Measurements from ENCODE around the gene TTC16.
A peak's percentile ranks its signal among the peaks of the same experiment; 100 is the strongest.

The TTC16 gene

DNA sequence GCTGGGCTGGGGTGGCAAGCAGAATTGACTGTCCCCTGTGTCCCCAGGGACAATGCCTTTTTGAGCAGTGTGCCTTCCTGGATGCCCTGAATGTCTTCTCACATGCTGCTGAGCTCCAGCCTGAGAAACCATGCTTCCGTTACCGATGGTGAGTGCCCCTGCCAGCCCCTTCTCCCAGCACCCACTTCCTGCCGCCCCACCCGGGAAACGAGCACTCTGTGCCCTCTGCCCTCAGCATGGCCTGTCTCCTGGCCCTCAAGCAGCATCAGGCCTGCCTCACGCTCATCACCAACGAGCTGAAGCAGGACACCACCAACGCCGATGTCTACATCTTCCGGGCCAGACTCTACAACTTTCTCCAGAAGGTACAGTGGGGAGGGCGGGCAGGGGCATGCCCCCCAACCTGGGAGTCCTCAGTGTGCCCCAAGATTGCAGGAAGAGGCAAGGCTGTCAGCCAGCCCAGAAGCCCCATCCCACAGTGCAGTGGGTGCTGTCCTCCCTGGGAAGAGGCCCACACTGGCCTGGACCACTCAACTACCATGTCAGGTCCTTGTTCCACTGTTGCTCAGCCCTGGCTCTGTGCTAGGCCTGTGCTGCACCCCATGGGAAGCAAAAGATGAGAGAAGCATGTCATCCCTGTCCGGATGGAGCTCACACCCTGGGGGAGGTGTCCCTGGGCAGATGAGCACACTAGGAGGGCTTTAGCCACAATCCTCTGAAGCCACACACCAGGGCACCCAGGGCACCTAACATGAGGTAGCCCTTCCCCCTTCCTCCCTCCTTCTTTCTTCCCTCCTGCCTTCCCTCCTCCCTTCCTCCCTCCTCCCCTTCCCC, 4.4 kb downstream of the TTC16 start:
- DNase-seq (ENCODE audit: low read depth in 3 of 3, low spot score in 1 of 3), result no peak

DNA sequence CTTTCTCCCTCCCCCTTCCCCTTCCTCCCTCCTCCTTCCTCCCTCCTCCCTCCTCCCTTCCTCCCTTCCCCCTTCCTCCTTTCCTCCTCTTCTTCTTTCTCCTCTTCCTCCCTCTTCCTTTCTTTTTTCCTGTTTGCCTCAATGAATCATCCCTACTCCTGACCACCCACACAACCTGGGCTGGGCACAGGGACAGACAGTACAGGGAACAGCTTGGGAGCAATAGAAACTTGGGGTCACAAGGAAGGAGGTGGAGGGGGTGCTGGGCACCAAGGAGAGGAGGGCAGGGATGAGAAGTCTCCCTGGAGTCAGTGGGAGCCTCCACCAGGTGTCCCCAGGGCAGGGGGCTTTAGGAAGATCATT, 5.0 kb downstream of the TTC16 start:
- no peak for DNase-seq (ENCODE audit: low read depth in 3 of 3, low spot score in 1 of 3)

DNA sequence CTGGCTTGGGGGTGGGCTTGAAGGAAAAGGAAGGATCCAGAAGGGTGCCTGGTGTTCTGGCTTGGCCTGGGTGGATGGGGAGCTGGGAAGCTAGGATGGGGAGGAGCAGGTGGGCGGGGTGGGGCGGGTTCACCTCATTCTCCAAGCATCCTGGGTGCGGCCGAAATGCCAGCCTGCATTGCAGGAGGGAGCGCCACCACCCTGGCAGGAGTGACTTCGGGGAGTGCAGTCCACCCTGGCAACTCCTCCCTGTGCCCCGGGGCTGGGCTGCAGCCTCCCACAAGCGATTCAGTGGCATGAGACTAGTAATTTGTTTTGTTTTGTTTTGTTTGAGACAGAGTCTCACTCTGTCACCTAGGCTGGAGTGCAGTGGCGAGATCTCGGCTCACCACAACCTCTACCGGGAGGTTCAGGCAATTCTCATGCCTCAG, 5.5 kb downstream of the TTC16 start:
- no peak for DNase-seq (ENCODE audit: low read depth in 3 of 3, low spot score in 1 of 3)

DNA sequence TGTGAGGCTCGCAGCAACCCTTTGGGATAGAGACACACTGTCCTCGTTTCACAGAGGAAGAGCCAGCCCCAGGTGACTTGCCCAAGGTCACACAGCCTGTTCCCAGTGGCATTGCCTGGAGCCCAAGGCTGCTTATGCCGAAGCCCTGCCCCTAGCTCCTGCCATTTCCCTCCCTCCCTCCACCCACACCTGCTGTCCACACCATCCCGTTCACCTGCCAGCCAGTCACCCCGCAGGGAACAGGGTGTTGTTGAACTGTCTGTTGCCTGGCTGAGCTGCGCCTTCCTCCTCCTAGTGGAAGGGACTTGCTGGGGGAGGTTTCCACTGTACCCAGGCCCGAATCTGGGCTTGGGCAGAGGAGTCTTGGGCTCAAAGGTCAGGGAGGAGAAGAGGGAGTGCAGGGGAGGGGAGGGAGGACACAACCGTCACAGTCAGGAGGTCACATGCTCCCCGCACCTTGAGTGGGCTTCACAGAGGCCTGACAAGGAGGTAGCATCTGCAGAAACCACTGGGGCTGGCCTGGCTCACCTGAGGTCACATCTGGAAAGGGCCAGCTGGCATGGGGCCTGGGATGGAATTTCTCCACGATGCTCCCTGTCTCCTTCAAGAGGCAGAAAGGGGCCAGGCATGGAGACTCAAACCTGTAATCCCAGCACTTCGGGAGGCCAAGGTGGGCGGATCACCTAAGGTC, 6.3 kb downstream of the TTC16 start:
- no peak for DNase-seq (ENCODE audit: low read depth in 3 of 3, low spot score in 1 of 3)

DNA sequence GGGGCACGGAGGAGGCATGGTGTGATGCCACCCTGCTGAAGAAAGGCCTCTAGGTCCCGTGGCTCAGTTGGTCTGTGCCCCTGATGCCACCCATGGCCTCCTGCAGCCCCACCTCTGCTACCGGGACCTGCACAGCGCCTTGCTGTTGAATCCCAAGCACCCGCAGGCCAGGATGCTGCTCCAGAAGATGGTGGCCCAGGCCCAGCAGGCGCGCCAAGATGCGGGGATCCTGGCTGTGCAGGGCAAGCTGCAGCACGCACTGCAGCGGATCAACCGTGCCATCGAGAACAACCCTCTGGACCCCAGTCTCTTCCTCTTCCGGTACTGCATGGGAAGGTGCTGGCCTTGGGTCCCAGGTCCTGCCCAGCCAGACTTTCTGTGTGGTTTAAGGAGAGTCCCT, 7.1 kb downstream of the TTC16 start:
- no peak for DNase-seq (ENCODE audit: low read depth in 3 of 3, low spot score in 1 of 3)

DNA sequence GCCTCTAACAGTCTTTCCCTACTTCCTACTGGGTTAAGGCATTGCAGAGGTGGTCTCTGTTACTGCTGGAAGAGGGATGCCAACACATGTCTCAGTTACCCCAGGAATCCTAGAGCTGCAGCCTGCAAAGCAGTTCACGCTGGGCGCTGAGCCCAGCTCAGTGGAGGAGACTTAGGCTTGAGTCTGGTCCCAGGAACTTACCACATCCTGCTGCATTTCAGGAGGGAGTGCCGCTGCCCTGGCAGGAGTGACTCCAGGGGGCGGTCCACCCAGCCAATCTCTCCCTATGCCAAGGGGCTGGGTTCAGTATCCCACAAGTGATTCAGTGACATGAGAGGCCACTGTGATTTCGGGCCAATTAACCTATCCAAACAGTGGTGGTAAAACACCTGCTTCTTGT, 7.6 kb downstream of the TTC16 start:
- no peak for DNase-seq (ENCODE audit: low read depth in 3 of 3, low spot score in 1 of 3)

DNA sequence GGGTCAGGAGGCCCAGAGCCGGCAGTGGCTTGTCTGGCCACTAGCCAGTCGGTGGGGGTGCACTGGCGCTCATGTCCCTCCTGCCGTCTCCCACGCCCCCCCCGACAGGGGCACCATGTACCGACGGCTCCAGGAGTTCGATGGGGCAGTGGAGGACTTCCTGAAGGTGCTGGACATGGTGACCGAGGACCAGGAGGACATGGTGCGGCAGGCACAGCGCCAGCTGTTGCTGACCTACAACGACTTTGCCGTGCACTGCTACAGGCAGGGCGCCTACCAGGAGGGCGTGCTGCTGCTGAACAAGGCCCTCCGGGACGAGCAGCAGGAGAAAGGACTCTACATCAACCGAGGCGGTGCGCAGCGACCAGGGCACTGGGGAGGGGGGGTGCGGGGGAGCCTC, 8.1 kb downstream of the TTC16 start:
- DNase-seq (ENCODE audit: low read depth in 3 of 3, low spot score in 1 of 3), result no peak

DNA sequence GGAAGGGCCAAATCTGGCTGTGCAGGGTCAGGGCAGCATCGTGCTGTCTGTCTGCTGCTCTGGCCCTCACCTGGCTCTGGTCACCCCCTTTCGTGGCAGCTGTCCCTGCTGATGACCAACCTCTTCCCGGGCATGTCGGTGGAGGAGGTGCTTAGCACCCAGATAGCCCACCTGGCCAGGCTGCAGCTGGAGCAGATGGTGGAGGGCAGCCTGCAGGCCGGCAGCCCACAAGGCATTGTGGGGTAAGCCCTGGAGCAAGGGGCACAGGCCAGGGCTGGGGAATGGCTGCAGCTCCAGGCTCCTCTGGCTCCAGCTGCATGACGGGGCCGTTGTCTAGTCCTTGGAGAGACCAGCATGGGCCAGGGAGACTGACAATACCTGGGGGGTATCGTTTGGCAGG, 11.0 kb downstream of the TTC16 start:
- DNase-seq (ENCODE audit: low read depth in 3 of 3, low spot score in 1 of 3), result no peak

DNA sequence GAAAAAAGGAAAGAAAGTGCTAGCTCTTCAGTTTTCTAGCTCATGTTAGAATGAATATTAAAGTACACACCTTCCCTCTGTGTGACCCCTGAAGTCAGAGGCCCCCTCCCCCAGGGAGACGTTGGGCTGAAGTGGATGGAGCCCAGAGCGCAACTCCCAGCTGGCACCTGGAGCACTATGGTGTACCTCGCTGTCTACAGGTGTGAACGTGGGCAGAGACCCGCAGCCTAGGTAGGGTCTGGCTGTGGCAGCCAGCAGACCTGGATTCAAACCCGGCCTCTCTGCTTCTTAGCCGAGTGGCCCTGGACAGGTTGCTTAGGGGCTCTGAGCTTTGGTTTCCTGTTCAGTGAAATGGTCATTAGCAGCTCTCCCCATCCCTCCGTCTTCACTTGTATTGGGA, 12.9 kb downstream of the TTC16 start:
- no peak for DNase-seq (ENCODE audit: low read depth in 3 of 3, low spot score in 1 of 3)

DNA sequence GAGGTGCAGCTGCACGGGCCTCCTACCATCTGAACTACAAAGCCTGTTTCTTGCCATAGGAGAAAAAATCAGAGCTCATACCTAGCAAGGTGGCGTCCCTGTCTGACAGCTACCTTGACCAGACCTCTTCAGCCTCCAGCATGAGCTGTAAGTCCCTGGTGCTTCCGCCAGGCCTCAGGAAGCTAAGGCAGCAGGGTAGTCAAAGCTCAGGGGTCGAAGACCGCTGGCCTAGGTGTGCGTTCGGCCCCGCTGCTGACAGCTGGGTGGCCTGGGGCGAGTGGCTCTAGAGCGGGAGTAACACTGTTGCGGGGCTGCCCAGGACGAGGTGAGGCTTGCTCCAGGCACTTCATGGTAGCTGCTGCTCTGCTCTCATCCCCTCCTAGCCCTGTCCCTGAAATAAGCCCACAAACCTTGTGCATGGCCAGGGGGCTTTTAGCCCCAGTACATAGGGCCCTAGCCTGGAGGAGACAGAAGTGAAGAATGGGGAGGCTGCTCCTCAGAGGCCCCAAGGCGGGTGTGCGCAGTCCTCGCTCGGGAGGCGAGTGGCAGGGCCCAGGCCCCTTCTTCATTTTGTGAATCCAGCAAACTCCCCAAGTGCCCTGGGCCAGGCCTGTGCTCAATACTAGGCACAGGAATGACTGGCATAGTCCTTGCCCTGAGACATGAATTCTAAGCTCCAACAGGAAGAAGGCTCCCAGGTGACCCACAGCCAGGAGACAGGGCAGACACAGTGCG, 13.8 kb downstream of the TTC16 start:
- no peak for DNase-seq (ENCODE audit: low read depth in 3 of 3, low spot score in 1 of 3)

DNA sequence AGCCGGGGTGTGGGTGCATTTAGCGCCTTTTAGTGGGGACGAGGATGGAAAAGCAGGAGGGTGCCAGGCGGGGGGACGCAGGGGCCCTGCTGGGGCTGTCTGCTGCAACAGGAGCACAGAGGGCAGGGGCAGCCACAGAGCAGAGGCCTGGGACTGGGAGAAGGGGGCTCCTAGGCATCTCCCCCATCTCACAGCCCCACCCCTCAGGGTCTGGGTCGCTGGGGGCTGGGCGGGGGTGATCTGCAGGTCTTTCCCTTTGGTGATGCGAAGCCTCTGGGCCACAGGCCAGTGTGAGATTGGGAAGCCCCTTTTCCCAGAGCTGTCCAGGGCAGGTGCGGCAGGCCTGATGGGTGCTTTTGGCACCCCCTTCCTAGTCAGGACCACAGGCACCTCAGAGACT, 14.4 kb downstream of the TTC16 start:
- DNase-seq (ENCODE audit: low read depth in 3 of 3, low spot score in 1 of 3), result no peak

DNA sequence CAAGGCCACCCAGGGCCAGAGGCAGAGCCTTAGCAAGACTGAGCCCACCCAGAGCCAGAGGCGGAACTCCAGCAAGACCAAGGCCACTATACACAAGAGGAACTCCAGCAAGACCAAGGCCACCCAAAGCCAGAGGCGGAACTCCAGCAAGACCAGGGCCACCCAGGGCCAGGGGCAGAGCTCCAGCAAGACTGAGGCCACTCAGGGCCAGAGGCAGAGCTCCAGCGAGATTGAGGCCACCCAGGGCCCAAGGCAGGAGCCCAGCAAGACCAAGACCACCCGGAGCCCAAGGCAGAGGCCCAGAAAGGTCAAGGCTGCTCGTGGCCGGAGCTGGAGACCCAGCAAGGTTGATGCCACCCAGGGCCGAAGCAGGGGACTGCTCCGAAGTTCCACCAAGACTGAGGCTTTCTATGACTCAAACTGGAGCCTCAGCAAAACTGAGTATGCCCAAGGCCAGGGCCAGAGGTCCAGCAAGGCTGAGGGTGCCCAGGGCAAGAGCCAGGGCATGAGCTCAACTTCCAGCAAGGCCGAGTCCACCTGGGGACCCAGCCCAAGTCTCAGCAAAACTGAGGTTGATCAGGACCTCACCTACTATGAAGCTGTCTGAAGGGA, 15.0 kb downstream of the TTC16 start:
- DNase-seq (ENCODE audit: low read depth in 3 of 3, low spot score in 1 of 3), result no peak

DNA sequence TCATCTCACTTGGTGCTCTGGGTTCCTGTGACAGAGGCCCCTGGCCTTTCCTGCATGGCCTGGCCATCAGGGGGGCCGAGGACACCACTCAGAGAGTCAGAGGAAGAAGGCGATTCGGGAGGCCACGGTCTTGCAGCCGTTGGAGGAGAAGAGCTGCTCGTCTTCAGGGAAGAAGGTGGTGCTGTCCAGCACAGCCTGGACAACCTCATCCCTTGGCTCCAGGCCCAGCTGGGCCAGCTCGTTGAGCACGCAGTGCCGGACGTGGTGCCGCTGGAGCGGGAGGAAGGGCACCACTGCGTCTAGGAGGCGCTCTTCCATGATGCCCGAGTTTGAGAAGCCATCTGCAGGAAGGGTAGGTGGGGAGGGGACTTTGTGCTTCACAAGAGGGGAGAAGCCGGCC, 16.1 kb downstream of the TTC16 start:
- no peak for DNase-seq (ENCODE audit: low read depth in 3 of 3, low spot score in 1 of 3)

DNA sequence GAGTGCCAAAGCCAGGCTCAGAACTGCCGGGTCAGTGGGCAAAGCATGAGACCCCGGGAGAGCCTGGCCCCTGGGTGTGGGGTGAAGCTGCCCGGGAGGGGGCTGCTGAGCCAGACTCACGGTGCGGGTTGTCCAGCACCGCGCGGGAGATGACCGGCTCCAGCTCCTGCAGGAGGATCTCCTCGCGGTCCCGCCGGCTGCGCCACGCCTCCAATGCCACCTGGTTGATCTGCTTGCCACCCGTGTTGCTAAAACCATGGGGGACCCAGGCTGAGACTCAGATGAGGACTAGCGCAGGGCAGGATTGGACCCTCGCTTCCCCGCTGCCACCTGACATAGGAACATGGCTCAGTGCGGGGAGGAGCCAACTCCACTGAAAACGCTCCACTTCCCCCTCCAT, 16.6 kb downstream of the TTC16 start:
- no peak for DNase-seq (ENCODE audit: low read depth in 3 of 3, low spot score in 1 of 3)

DNA sequence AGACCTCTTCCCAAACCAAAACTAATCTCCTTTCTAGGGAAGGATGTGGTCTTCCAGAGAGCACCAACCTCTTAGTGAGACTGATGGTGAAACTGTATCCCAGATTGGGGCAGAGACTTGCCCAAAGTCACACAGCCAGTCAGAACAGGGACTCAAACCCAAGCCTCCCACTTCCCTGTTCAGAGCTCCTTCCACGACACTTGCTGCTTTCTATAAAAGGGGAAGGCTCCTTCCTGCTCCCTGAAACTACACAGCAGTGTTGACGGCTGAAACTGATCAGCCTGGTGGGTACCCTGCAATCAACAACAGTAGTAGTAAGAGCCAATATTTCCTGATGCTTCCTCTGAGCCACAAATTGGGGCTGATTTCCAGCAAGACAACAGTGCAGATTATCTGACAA, 17.7 kb downstream of the TTC16 start:
- no peak for DNase-seq (ENCODE audit: low read depth in 3 of 3, low spot score in 1 of 3)

DNA sequence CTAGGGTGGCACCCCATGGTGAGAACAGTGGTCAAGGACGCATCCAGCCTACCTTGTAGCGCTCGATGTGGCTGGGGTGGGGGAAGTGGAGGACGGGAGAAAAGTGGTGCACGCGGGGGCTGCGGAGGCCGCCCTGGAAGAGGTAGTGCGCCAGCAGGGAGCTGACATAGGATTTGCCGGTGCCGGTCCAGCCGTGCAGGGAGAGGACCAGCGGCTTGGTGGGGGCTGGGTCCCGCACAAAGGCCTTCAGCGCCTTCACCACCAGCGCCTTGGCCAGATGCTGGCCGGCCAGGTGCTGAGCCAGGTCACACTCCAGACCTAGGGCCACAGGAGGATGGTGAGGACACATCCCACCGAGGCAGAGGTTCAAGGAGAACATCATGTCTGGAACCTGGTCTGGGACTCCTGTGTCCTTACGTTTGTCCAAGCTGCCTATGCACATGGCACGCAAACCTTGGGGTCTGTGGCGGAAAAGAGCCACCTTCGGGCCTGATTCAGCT, 18.4 kb downstream of the TTC16 start:
- no peak for DNase-seq (ENCODE audit: low read depth in 3 of 3, low spot score in 1 of 3)

DNA sequence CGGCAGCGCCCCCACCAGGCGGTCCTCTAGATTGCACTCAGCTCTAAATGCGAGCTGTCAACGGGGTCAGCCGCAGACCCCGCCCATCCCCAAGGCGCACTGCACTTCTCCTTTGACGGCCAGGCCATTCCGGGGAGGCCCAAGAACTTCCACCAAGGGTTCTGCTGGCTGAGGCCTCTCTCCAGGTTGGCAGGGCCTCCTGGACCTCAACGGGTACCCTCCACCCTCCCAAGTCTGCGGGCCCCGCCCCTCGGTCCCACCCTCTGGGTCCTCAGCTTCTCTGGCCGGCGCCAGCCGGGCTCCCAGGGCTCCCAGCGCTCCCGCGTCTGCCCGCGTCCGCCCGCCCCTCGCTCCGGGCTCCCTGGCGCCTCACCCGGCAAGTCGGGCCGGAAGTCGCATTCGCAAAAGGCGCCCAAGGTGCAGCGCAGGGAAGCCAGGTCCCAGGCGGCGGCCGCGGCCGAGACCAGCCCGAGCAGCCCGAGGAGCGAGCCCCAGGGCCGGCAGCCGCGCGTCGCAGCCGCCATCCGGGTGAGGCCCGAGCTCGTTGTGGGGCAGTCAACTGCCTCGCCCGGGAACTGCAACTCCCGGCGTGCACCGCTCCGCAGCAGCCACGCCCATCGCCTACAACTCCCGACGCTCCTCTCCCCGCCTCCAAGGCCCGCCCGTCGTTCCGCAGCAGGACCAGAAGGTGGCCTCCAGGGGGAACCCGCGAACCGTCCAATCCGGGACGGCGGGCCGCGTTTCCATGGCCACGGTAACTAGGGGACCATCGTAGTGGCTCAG, 19.1 kb downstream of the TTC16 start, which contains the start of gene TOR2A:
TSS of gene TOR2A (minus strand) at position 548 of the 783 bp plus-strand sequence. CDS start at position 524, 24 bp downstream.
- peak; percentile 95 to 96 (median 95) for DNase-seq (ENCODE audit: low read depth in 3 of 3, low spot score in 1 of 3)

DNA sequence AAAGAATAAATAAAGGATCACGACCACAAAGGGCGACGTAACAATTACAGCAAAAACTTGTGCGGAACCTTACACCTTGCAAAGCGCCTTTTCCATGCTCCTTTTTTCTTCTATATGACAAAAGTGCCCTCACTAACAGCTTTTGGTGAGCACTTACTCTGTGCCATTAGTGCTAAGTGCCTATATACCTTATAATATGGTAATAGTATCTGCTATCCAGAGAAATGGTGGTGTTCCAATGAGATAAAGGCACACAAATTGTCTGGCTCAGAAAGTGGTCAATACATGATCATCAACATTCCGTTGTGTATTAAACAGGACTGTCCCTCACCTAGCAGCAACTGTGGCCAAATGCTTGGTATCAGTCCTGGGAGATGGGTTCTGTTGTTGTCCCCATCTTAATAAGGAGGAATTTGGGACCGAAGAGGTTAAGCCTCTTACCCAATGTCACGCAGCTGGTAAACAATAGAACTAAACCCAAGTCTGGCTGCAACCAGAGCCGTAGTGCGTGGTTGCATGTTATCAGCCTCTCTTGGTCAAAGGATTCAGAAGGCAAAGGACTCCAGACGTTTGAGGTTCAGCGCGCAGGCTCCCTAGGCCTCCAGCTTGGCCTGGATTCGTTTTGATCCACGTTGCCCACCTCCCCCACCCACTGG, 19.8 kb downstream of the TTC16 start:
- no peak for DNase-seq (ENCODE audit: low read depth in 3 of 3, low spot score in 1 of 3)

DNA sequence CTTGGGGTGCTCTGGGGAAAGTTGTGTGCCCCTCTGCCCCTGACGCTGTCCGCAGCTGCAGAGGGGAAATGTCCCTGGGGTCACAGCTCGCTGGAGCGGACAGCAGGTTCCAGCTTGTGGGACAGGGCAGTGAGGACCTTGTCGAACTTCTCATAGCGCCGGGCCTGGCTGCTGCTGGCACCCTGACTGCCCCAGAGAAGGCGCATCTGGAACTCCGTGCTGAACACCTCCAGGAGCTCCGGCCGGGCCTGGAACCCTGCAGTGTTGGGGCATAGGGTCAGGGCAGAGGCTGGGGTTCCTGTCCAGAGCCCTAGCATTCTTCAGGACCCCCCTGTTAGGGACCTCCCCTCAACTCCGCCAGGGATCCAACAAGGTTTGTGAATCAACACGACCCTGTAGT, 22.8 kb downstream of the TTC16 start:
- DNase-seq (ENCODE audit: low read depth in 3 of 3, low spot score in 1 of 3), result no peak

All from stimulated activated CD4-positive, alpha-beta T cell treated with anti-CD3 and anti-CD28 coated beads, TNF-alpha, amount 100 ng/mL, for 1 hour (primary cell).